GM06990 (cell line): ENCODE measurements around the gene ATP6V0E1.

ENCODE experiments used
- DNase-seq: peaks from one replicate; pipeline ENCODE4 v3.0.0-alpha.2; 2011; ENCODE audit not compliant: insufficient read length; ENCODE audit errors: extremely low read depth
- H3K27me3 ChIP-seq: replicated peaks from 2 replicates; pipeline ENCODE4 v1.6.0; 2011; ENCODE audit warnings: low read length; ENCODE audit not compliant: control insufficient read depth, insufficient read depth
- H3K36me3 ChIP-seq: 2 replicates; pipeline ENCODE4 v1.5.1; 2011; ENCODE audit warnings: low read length; ENCODE audit not compliant: control insufficient read depth, insufficient read depth
- H3K4me3 ChIP-seq: replicated peaks from 2 replicates; pipeline ENCODE4 v1.5.1; 2011; ENCODE audit warnings: low read depth, mild to moderate bottlenecking, control low read depth, low read length
- TF ChIP-seq, protein P1 (sequence below): IDR thresholded peaks from 2 replicates; pipeline ENCODE4 v1.5.1; 2011; ENCODE audit warnings: low read length, control low read depth, mild to moderate bottlenecking, inconsistent platforms; ENCODE audit not compliant: insufficient read depth, poor library complexity, severe bottlenecking

The ATP6V0E1 gene

DNA sequence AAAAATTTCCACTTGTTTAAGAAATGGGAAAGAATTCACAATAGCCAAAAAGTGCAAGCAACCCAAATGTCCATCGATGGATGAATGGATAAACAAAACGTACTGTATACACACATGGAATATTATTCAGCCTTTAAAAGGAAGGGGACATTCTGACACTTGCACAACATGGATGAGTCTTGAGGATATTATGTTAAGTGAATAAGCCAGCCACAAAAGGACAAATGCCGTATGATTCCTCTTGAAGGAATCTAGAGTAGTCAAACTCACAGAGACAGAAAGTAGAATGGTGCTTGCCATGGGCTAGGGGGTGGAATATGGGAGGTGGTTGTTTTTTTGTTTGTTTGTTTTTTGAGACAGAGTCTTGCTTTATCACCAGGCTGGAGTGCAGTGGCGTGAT lies 3.8 kb upstream of the ATP6V0E1 start:
- no peaks in the 10 kb centered on the region for H3K36me3 ChIP-seq
- H3K4me3 ChIP-seq: no peak overlapping the region
- TF ChIP-seq, protein P1, sequence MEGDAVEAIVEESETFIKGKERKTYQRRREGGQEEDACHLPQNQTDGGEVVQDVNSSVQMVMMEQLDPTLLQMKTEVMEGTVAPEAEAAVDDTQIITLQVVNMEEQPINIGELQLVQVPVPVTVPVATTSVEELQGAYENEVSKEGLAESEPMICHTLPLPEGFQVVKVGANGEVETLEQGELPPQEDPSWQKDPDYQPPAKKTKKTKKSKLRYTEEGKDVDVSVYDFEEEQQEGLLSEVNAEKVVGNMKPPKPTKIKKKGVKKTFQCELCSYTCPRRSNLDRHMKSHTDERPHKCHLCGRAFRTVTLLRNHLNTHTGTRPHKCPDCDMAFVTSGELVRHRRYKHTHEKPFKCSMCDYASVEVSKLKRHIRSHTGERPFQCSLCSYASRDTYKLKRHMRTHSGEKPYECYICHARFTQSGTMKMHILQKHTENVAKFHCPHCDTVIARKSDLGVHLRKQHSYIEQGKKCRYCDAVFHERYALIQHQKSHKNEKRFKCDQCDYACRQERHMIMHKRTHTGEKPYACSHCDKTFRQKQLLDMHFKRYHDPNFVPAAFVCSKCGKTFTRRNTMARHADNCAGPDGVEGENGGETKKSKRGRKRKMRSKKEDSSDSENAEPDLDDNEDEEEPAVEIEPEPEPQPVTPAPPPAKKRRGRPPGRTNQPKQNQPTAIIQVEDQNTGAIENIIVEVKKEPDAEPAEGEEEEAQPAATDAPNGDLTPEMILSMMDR: no peak
- DNase-seq: no peak
- no peaks in the 10 kb centered on the region for H3K27me3 ChIP-seq

DNA sequence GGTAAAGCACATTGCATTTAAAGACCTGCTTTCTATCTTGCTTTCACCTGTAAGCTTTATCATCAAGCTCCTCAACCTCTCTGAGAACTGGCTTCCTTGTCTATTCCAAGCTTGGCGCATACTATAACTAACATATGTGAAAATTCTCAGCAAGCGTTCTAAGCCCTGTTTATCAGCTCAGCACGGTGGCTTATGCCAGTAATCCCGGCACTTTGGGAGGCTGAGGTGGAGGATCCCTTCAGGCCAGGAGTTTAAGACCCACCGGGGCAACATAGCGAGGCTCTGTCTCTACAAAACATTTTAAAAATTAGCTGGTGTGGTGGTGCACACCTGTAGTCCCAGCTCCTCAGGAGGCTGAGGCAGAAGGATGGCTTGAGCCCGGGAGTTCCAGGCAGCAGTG lies 1.6 kb upstream of the ATP6V0E1 start:
- H3K27me3 ChIP-seq: no peaks in the 10 kb centered on the region
- H3K4me3 ChIP-seq: no peak overlapping the region
- TF ChIP-seq, protein P1: no peak
- DNase-seq: no peak
- peaks cover 3% of the 10 kb centered on the region for H3K36me3 ChIP-seq

DNA sequence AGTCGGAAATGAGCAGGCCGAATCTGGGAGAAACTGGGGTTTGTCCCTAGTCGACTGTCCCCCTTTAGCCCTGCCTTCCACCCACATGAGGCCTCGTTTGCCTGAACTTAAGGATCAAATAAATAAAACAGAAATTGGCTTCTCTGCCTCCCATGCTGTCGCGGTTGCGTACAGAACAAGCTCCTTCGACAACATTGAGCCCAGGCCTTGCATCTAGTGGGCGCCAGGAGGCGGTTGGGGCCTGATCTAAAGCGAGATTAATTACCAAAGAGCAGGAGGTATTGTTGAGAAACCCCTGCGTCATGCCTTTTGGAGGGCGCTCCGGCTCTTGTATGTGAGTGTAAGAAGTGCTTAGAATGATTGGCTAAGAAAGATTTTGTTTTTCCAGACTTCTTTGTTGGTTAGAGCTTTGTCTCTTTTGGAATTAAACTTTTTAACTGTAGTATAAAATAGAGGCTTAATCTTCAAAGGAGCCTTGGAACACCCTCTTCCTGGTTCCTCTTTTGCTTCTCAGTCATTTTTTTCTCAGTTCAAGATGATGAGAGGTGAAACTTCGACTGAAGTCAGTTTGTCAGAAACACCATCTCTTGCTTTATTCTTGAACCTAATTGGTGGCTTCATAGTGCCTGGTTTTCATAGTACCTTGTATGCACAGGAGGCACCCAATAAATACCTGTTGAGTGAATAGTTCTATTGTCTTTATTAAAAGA lies 828 bp downstream of the ATP6V0E1 start:
- peaks cover 9% of the 10 kb centered on the region for H3K36me3 ChIP-seq
- peak; percentile 66 for DNase-seq
- H3K27me3 ChIP-seq: no peaks in the 10 kb centered on the region
- peak overlapping the region; percentile 100 for H3K4me3 ChIP-seq
- TF ChIP-seq, protein P1: peak; percentile 71

DNA sequence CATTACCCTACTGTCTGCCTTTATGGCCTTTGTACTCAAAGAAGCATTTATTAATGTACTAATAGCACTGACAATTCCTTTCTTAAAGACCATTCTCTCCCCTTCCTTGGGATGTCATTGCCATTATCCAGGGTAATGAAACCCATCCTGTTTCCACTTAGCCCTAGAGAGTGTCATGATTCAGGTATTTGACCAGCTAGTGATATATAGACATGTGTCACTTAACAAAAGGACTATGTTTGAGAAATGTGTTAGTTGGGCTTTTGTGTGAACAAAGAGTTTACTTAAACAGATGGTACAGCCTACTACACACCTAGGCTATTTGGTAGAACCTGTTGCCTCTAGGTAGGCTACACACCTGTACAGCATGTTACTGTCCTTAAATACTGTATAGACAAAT lies 2.0 kb downstream of the ATP6V0E1 start:
- no peak for DNase-seq
- TF ChIP-seq, protein P1: no peak
- Histone ChIP-seq H3K4me3 (peak overlapping the region; percentile 57), H3K27me3 (no peaks in the 10 kb centered on the region), H3K36me3 (peaks cover 9% of the 10 kb centered on the region)

- TF ChIP-seq, protein P1: no peak
- H3K36me3 ChIP-seq: peaks cover 13% of the 10 kb centered on the region
These were observed 4.7 kb downstream of the ATP6V0E1 start for GRCh38 chr5:172988276-172988675.

DNA sequence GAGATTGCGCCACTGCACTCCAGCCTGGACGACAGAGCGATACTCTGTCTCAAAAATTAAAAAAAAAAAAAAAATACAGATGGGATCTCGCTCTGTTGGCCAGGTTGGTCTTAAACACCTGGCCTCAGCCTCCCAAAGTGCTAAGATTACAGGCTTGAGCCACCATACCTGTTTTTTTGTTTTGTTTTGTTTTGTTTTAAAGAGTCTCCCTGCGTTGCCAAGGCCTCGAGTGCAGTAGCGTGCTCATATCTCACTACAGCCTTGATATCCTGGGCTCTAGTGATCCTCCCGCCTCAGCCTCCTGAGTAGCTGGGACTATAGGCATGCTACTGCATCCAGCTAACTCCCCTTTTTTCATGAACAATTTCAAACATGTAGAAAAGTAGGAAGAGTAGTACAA lies 7.2 kb downstream of the ATP6V0E1 start:
- H3K27me3 ChIP-seq: no peaks in the 10 kb centered on the region
- DNase-seq: no peak
- TF ChIP-seq, protein P1: no peak
- peaks cover 18% of the 10 kb centered on the region for H3K36me3 ChIP-seq
- H3K4me3 ChIP-seq: no peak overlapping the region

More at GRCh38 chr5:172988276-172988675, 4.7 kb downstream of the ATP6V0E1 start:
- no peak for DNase-seq
- H3K4me3 ChIP-seq: no peak overlapping the region
- no peaks in the 10 kb centered on the region for H3K27me3 ChIP-seq
